Endodermal cell (in vitro differentiated cells): ENCODE measurements around the gene IL1RL1. TPM values are rescaled to one million over a fixed set of nuclear protein-coding genes. Genes with fewer than 3 reads are reported as not detected.
A peak's percentile ranks its signal among the peaks of the same experiment; 100 is the strongest.

Experiments used
- DNase-seq: peaks from one replicate; pipeline ENCODE4 v3.0.0-alpha.2; 2017
- H3K27ac ChIP-seq: 2 replicates; pipeline ENCODE4 v1.5.1; 2013; ENCODE audit warnings: mild to moderate bottlenecking, low read depth, low read length, moderate library complexity
- H3K27me3 ChIP-seq: 2 replicates; pipeline ENCODE4 v1.6.1; 2013; ENCODE audit warnings: mild to moderate bottlenecking, low read length, moderate library complexity; ENCODE audit not compliant: insufficient read depth, control insufficient read depth, poor library complexity, severe bottlenecking
- H3K36me3 ChIP-seq: 2 replicates; pipeline ENCODE4 v1.7.0; 2013; ENCODE audit warnings: mild to moderate bottlenecking, low read length, moderate library complexity; ENCODE audit not compliant: control insufficient read depth, insufficient read depth
- H3K4me1 ChIP-seq: one replicate; pipeline ENCODE4 v1.7.0; 2013; ENCODE audit warnings: low read length; ENCODE audit not compliant: control insufficient read depth, insufficient read depth
- H3K4me3 ChIP-seq: 2 replicates; pipeline ENCODE4 v1.5.1; 2013; ENCODE audit warnings: mild to moderate bottlenecking, low read length, moderate library complexity
- H3K9ac ChIP-seq: 2 replicates; pipeline ENCODE4 v1.6.1; 2013; ENCODE audit warnings: mild to moderate bottlenecking, low read length, moderate library complexity; ENCODE audit not compliant: poor library complexity, severe bottlenecking; ENCODE audit errors: extremely low read depth
- H3K9me3 ChIP-seq: 2 replicates; pipeline ENCODE4 v1.6.1; 2013; ENCODE audit warnings: mild to moderate bottlenecking, low read length, moderate library complexity; ENCODE audit not compliant: control insufficient read depth
- H3K27ac Mint-ChIP-seq: 2 replicates; pipeline ENCODE4 v1.8.0; 2020; ENCODE audit warnings: mixed read lengths
- H3K27me3 Mint-ChIP-seq: 2 replicates; pipeline ENCODE4 v1.8.0; 2021; ENCODE audit warnings: mild to moderate bottlenecking, mixed read lengths; ENCODE audit not compliant: insufficient read depth
- H3K36me3 Mint-ChIP-seq: 2 replicates; pipeline ENCODE4 v1.8.0; 2020; ENCODE audit warnings: low read depth, mixed read lengths
- H3K4me1 Mint-ChIP-seq: 2 replicates; pipeline ENCODE4 v1.8.0; 2020; ENCODE audit warnings: mixed read lengths
- H3K4me3 Mint-ChIP-seq: 2 replicates; pipeline ENCODE4 v1.8.0; 2020; ENCODE audit warnings: mild to moderate bottlenecking, moderate library complexity, mixed read lengths
- H3K9me3 Mint-ChIP-seq: 2 replicates; pipeline ENCODE4 v1.8.0; 2020; ENCODE audit warnings: mild to moderate bottlenecking, mixed read lengths
- WGBS, 2 experiments: methylation state at CpG; one replicate each; pipeline versions ENCODE4 v1.1.5 to v1.1.7; 2013; ENCODE audit warnings: missing lambda C conversion rate in 2 of 2, mixed read lengths in 1 of 2; ENCODE audit not compliant: insufficient coverage in 1 of 2, insufficient read length in 1 of 2; 5-methylcytosine and 5-hydroxymethylcytosine counted together
- total RNA-seq, 2 donors: library from RNA; stranded (reverse); fragmentation: NEBNext Ultra II Directional in 1 of 2; extraction: Animal tissue kit (Norgen Biotek cat#: 25700) in 1 of 2; gene quantifications; 2 replicates in 1 of 2; 3 replicates in 1 of 2; pipeline ENCODE4 v1.2.1, GENCODE V29; 2021
- TF ChIP-seq, protein P1 (sequence below): fragments of 200-600 bp; sonication (generic); conservative IDR thresholded peaks from 2 replicates; pipeline ENCODE4 v1.5.0; 2021; ENCODE audit warnings: antibody characterized with exemption, mild to moderate bottlenecking

IL1RL1 gene
- total RNA-seq, 2 donors from 2014 or later, result 0.75 to 0.84 TPM

DNA sequence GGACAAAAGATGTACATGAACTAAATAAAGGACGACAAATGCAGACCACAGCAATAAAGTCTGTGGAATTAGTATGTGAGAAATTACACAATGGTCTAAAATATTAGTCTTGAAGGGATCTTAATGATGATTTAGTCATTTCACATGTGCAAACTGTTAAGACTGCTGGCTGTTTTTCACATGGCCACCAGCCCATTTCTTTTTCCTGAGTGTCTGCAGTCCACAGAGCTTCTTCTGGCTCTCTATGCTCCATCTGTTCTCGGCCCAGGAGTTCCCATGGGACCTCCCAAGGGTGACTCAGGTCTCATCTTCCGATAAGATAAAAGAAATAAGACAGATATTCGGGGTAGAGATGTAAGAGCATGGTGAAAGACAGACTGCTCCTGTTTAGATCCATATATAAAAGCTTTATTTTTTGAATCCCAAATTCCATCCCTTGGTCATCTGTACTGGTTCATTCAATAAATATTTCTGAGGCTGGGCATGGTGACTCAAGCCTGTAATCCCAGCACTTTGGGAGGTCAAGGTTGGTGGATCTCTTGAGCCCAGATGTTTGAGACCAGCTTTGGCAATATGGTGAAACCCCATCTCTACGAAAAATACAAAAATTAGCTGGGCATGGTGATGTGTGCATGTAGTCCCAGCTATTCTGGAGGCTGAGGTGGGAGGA is 20.1 kb downstream of the IL1RL1 start:
- no peaks in the 10 kb centered on the region for H3K36me3 ChIP-seq
- 85 to 88% methylated on average over 2 to 5 of the region's 5 CpGs for WGBS, 2 experiments
- no peak for DNase-seq
- H3K4me1 ChIP-seq, result peaks cover 6% of the 10 kb centered on the region
- TF ChIP-seq, protein P1, sequence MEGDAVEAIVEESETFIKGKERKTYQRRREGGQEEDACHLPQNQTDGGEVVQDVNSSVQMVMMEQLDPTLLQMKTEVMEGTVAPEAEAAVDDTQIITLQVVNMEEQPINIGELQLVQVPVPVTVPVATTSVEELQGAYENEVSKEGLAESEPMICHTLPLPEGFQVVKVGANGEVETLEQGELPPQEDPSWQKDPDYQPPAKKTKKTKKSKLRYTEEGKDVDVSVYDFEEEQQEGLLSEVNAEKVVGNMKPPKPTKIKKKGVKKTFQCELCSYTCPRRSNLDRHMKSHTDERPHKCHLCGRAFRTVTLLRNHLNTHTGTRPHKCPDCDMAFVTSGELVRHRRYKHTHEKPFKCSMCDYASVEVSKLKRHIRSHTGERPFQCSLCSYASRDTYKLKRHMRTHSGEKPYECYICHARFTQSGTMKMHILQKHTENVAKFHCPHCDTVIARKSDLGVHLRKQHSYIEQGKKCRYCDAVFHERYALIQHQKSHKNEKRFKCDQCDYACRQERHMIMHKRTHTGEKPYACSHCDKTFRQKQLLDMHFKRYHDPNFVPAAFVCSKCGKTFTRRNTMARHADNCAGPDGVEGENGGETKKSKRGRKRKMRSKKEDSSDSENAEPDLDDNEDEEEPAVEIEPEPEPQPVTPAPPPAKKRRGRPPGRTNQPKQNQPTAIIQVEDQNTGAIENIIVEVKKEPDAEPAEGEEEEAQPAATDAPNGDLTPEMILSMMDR, result no peak
- Mint-ChIP-seq H3K27ac (no peak overlapping the region), H3K27me3 (peaks cover 10% of the 10 kb centered on the region), H3K4me3 (no peak overlapping the region), H3K9me3 (peaks cover 23% of the 10 kb centered on the region), H3K4me1 (peaks cover 8% of the 10 kb centered on the region), H3K36me3 (no peaks in the 10 kb centered on the region)
- H3K4me3 ChIP-seq, result no peak overlapping the region
- no peak overlapping the region for H3K9ac ChIP-seq
- H3K27ac ChIP-seq, result no peak overlapping the region
- H3K27me3 ChIP-seq, result no peaks in the 10 kb centered on the region
- peaks cover 8% of the 10 kb centered on the region for H3K9me3 ChIP-seq

DNA sequence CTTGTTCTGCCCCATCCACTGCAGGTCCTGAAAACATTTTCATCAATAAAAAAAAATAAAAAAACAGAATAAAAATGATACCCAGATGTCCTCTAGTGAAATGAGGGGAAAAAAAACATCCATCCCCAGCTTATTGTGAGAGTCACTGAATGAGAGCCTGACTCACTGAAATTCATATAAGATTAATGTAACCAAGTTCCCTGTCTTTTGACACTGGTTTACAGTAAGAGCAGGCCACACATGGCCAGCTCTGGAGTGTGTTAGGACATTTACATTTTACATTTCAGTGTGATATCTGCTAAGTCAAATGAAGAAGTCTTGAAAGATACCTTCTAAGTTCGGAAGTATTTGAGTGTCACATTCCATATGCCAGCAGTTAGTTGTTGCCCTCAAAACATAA is 23.1 kb downstream of the IL1RL1 start:
- Histone ChIP-seq H3K27me3 (no peaks in the 10 kb centered on the region), H3K4me3 (no peak overlapping the region), H3K36me3 (no peaks in the 10 kb centered on the region), H3K4me1 (peaks cover 11% of the 10 kb centered on the region), H3K9ac (no peak overlapping the region), H3K27ac (no peak overlapping the region), H3K9me3 (peaks cover 8% of the 10 kb centered on the region)
- DNase-seq, result no peak
- WGBS, 2 experiments, result 89 to 100% methylated on average over 1 of the region's 1 CpG
- Mint-ChIP-seq H3K4me3 (no peak overlapping the region), H3K36me3 (no peaks in the 10 kb centered on the region), H3K27me3 (peaks cover 3% of the 10 kb centered on the region), H3K9me3 (peaks cover 8% of the 10 kb centered on the region), H3K4me1 (peaks cover 16% of the 10 kb centered on the region), H3K27ac (no peak overlapping the region)
- TF ChIP-seq, protein P1, result no peak

DNA sequence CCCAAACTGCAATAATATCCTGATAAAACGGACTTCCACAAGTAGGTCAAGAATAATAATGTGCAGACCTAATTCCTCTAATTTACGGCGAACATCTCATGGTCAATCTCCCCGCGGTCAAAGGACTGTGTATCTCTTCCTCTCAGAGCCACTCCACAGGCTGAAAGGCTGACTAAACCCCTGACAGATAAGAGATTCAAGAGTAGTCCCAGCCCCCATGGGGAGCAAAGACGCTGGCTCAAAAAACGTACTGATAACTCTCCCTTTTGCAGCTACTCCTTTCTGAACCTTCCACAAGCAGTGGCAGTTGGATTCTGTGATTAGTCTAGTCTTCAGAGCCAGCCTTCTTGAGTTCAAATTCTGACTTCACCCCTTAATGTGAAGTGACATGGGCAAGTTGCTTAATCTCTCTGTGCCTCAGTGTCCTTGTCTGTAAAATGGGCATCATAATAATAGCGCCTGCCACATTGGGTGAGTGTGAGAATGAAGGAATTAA is 24.6 kb downstream of the IL1RL1 start:
- Histone ChIP-seq H3K9ac (no peak overlapping the region), H3K27ac (no peak overlapping the region), H3K27me3 (no peaks in the 10 kb centered on the region), H3K4me3 (no peak overlapping the region), H3K36me3 (no peaks in the 10 kb centered on the region), H3K4me1 (peaks cover 11% of the 10 kb centered on the region), H3K9me3 (peaks cover 4% of the 10 kb centered on the region)
- DNase-seq, result peak; percentile 56
- no peak overlapping the region for H3K4me3 Mint-ChIP-seq
- no peaks in the 10 kb centered on the region for H3K36me3 Mint-ChIP-seq
- H3K27ac Mint-ChIP-seq, result no peak overlapping the region
- TF ChIP-seq, protein P1, result no peak
- H3K9me3 Mint-ChIP-seq, result peaks cover 1% of the 10 kb centered on the region
- H3K27me3 Mint-ChIP-seq, result peaks cover 3% of the 10 kb centered on the region
- WGBS, 2 experiments, result 76 to 88% methylated on average over 8 of the region's 8 CpGs
- H3K4me1 Mint-ChIP-seq, result peaks cover 16% of the 10 kb centered on the region
